Body of pancreas (tissue), 4 donors: ENCODE measurements around the gene ARIH1. TPM values are rescaled to one million over a fixed set of nuclear protein-coding genes. Genes with fewer than 3 reads are reported as not detected.

Source experiments
- ATAC-seq: fragments of 150-250 bp; one replicate; pipeline ENCODE4 v1.9.1; 2016
- DNase-seq, 4 donors: peaks; one replicate each; pipeline ENCODE4 v3.0.0-alpha.2; 2019
- H3K27ac ChIP-seq, 4 donors: fragments of 200-600 bp; sonication (generic); 1 replicate in 3 of 4; 2 replicates in 1 of 4; pipeline versions ENCODE4 v1.5.1 to v1.6.1; 2016 to 2019; ENCODE audit warnings: mild to moderate bottlenecking in 1 of 4, mixed read lengths in 1 of 4, moderate library complexity in 1 of 4
- H3K27me3 ChIP-seq, 2 donors: fragments of 200-600 bp; sonication (generic); one replicate each; pipeline ENCODE4 v1.6.0; 2016; ENCODE audit warnings: mild to moderate bottlenecking in 1 of 2
- H3K36me3 ChIP-seq, 2 donors: fragments of 200-600 bp; sonication (generic); replicated peaks in 1 of 2; 2 replicates each; pipeline ENCODE4 v1.5.1; 2016; ENCODE audit warnings: low read depth in 2 of 2; ENCODE audit not compliant: insufficient read depth in 1 of 2
- H3K4me1 ChIP-seq: fragments of 200-600 bp; sonication (generic); one replicate; pipeline ENCODE4 v1.6.0; 2016
- H3K4me3 ChIP-seq, 2 donors: fragments of 200-600 bp; sonication (generic); 1 replicate in 1 of 2; 2 replicates in 1 of 2; pipeline ENCODE4 v1.5.1; 2016 to 2019
- H3K9me3 ChIP-seq, 3 donors: fragments of 200-600 bp; sonication (generic); 1 replicate in 2 of 3; 2 replicates in 1 of 3; pipeline ENCODE4 v1.5.1; 2016
- CTCF ChIP-seq, 7 experiments: fragments of 450-650 bp in 4 of 7; fragments of 200-600 bp in 3 of 7; sonication (generic) in 3 of 7; IDR thresholded peaks; one replicate each; pipeline ENCODE4 v1.5.1; 2016 to 2019; ENCODE audit warnings: antibody characterized with exemption in 7 of 7
- POLR2A ChIP-seq, 3 donors: fragments of 450-650 bp; IDR thresholded peaks; one replicate each; pipeline ENCODE4 v1.6.1; 2016; ENCODE audit warnings: antibody characterized with exemption in 3 of 3, mild to moderate bottlenecking in 2 of 3
- WGBS, 2 donors: methylation state at CpG; one replicate each; pipeline ENCODE4 v1.1.5; 2017; 5-methylcytosine and 5-hydroxymethylcytosine counted together
- intact Hi-C: fragments of 100-400 bp; cut with DNase I; formaldehyde crosslinking; loops from one replicate; pipeline ENCODE4 v1.15.1; 2023
- total RNA-seq, 2 donors: library from RNA; depleted of rRNA; stranded (reverse); fragments of >200 nt; gene quantifications; one replicate each; pipeline ENCODE4 v1.1.0, GENCODE V29; 2016

ARIH1 gene
- total RNA-seq, 2 donors from 2014 or later, result 28.5 to 52.1 TPM

GRCh38 chr15:72566973-72567372 is 92.8 kb downstream of the ARIH1 start:
- 16 to 33% methylated on average over 1 of the region's 1 CpG for WGBS, 2 donors

DNA sequence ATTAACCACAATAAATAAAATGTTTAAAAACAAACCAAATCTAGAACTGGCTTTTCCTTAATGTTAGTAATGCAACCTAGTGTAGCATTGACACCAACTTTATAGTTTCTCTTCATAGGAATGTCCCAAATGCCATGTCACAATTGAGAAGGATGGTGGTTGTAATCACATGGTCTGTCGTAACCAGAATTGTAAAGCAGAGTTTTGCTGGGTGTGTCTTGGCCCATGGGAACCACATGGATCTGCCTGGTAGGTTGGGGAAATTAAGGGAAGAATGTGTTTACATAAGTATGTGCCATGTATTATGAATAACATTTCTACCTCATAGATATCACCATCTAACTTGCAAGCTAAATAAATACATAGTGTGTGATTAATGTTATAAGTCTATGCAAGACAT is 95.9 kb downstream of the ARIH1 start:
- no peak for ATAC-seq
- 91 to 96% methylated on average over 1 of the region's 1 CpG for WGBS, 2 donors

More at GRCh38 chr15:72566973-72567372, 92.8 kb downstream of the ARIH1 start:
- Histone ChIP-seq H3K4me3 (no peak overlapping the region), H3K9me3 (no peaks in the 10 kb centered on the region), H3K27ac (no peak overlapping the region), H3K36me3 (peaks cover 4% of the 10 kb centered on the region in 2 donors), H3K4me1 (no peaks in the 10 kb centered on the region), H3K27me3 (no peaks in the 10 kb centered on the region)
- no peak for ATAC-seq
- intact Hi-C loops, result no loop called here
- DNase-seq, result no peak
- TF ChIP-seq POLR2A (IDR thresholded peaks at IDR 0.05), result no peak
- TF ChIP-seq CTCF (IDR thresholded peaks at IDR 0.05), result no peak

DNA sequence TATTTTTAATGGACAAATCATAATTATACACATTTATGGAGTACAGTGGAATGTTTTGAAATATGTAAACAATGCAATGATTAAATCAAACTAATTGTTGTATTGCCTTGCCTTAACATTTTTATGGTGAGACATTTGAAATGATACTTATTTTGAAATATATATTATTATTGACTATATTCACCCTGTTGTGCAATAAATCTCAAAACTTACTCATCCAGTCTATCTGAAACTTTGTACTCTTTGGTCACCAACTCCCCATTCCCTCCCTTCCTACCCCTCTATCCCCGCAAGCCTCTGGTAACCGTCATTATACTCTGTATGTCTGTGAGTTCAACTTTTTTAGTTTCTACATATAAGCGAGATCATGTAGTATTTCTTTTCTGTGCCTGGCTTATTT is 105.7 kb downstream of the ARIH1 start:
- H3K36me3 ChIP-seq, result peaks cover 12 to 31% of the 10 kb centered on the region in 2 donors
- DNase-seq, result no peak
- H3K27ac ChIP-seq, result no peak overlapping the region
- no peaks in the 10 kb centered on the region for H3K27me3 ChIP-seq
- H3K9me3 ChIP-seq, result no peaks in the 10 kb centered on the region
- H3K4me3 ChIP-seq, result no peak overlapping the region
- WGBS, 2 donors, result 93 to 96% methylated on average over 3 of the region's 3 CpGs
- intact Hi-C loops, result no loop called here
- no peak for ATAC-seq
- TF ChIP-seq POLR2A (IDR thresholded peaks at IDR 0.05) (no peak), CTCF (IDR thresholded peaks at IDR 0.05) (no peak)
- H3K4me1 ChIP-seq, result no peaks in the 10 kb centered on the region

More for the DNA sequence above, 95.9 kb downstream of the ARIH1 start:
- Histone ChIP-seq H3K36me3 (peaks cover 4 to 11% of the 10 kb centered on the region in 2 donors), H3K4me3 (no peak overlapping the region), H3K9me3 (no peaks in the 10 kb centered on the region), H3K27me3 (no peaks in the 10 kb centered on the region), H3K4me1 (no peaks in the 10 kb centered on the region), H3K27ac (no peak overlapping the region)
- TF ChIP-seq CTCF (IDR thresholded peaks at IDR 0.05) (no peak), POLR2A (IDR thresholded peaks at IDR 0.05) (no peak)
- intact Hi-C loops, result no loop called here
- no peak for DNase-seq

- Histone ChIP-seq H3K27me3 (no peaks in the 10 kb centered on the region), H3K27ac (no peak overlapping the region), H3K9me3 (no peaks in the 10 kb centered on the region), H3K4me3 (no peak overlapping the region), H3K36me3 (peaks cover 12 to 23% of the 10 kb centered on the region in 2 donors), H3K4me1 (no peaks in the 10 kb centered on the region)
- no peak for DNase-seq
- intact Hi-C loops, result no loop called here
- no peak for TF ChIP-seq CTCF (IDR thresholded peaks at IDR 0.05)
- TF ChIP-seq POLR2A (IDR thresholded peaks at IDR 0.05), result no peak
- WGBS, 2 donors, result 80 to 82% methylated on average over 4 of the region's 4 CpGs
- no peak for ATAC-seq
Observed at GRCh38 chr15:72584006-72584405, 109.9 kb downstream of the ARIH1 start.

- intact Hi-C loops, result no loop called here
- 97 to 99% methylated on average over 2 of the region's 2 CpGs for WGBS, 2 donors
- H3K9me3 ChIP-seq, result no peaks in the 10 kb centered on the region
- no peak overlapping the region for H3K4me3 ChIP-seq
- no peaks in the 10 kb centered on the region for H3K27me3 ChIP-seq
- H3K4me1 ChIP-seq, result no peaks in the 10 kb centered on the region
- DNase-seq (no peak), ATAC-seq (no peak)
- peaks cover 12 to 23% of the 10 kb centered on the region in 2 donors for H3K36me3 ChIP-seq
- H3K27ac ChIP-seq, result no peak overlapping the region
- TF ChIP-seq CTCF (IDR thresholded peaks at IDR 0.05), result no peak
- TF ChIP-seq POLR2A (IDR thresholded peaks at IDR 0.05), result no peak
Observed at GRCh38 chr15:72585025-72585424, 110.9 kb downstream of the ARIH1 start.
